Activated CD4-positive, alpha-beta T cell treated with anti-CD3 and anti-CD28 coated beads, Interleukin-2, amount 50 U/mL, for 48 hours (primary cell): ENCODE results near the gene TRIM27.
"Not testable (repeated sequence)": the region's sequence is repeated elsewhere in the genome, so short reads cannot be mapped to it uniquely, and the experiment has no call there.

Experiments
- DNase-seq, 2 experiments: peaks; one replicate each; pipeline ENCODE4 v3.0.0-alpha.2; 2020

Gene TRIM27

DNA sequence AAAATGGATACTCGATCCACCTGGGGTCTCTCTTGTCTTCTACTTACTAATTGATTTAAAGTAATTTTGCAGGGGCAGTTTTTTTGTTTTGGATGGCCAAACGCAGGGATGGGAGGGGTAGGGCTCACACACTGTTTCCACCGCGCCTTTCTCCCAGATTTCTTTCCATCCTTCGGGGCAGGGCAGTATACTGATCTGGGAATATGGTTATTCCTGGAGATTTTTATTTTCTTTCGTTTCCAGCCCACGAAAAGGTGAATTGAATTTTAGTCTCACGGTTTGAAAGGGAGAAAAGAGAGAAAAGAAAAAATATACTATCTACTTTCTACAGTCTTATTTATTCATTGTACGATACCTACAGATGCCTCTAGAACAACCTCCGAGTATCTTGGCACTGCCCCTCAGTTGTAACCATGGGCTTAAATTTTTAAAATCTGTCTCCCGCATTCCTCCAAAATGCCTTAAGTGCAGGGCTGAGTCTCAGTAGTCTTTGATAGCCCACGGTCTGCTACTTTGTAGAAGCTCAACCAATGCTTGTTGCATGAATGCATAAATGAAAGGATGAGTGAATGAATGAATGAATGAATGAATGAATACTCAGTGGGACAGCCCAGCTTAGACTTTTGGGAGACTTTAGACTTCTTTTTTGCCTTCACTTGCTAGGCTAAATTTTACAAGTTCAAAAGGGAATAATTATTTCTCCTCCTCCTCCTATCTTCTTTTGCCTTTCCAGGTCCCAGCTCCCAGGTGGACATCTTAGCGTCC is 18.1 kb upstream of the TRIM27 start:
- no peak for DNase-seq

DNA sequence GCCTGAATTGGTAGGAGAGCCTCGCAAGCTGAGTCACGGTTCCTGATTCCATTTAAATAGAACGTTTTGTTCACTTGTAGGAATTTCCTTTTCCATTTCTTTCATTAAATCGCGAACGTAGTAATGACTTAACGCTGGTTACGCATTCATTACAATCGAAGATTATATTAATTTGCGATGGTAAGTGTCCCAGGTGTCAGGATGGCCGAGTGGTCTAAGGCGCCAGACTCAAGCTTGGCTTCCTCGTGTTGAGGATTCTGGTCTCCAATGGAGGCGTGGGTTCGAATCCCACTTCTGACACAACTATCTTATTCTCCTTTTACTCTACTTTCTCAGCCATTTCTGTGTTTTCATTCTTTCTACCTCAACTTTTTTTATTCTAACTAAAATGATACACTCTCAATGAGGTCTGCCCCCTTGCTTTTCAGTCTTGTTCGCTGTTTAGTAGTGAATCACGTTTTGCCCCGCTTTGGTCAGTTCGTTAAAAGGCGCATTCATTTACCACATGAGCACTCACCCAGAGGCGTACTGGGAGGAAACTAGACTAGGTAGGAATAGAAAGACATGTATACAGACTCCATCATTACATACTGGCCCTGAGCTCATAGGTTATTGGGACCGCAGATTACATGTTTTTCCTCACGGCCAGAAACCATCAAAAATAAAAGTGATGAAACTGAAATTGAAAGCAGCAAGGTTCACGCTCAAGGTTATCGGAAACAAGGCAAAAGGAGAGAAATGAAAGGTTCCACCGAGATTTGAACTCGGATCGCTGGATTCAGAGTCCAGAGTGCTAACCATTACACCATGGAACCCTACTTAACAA is 17.3 kb upstream of the TRIM27 start:
- peak; percentile 77 to 81 for DNase-seq

DNA sequence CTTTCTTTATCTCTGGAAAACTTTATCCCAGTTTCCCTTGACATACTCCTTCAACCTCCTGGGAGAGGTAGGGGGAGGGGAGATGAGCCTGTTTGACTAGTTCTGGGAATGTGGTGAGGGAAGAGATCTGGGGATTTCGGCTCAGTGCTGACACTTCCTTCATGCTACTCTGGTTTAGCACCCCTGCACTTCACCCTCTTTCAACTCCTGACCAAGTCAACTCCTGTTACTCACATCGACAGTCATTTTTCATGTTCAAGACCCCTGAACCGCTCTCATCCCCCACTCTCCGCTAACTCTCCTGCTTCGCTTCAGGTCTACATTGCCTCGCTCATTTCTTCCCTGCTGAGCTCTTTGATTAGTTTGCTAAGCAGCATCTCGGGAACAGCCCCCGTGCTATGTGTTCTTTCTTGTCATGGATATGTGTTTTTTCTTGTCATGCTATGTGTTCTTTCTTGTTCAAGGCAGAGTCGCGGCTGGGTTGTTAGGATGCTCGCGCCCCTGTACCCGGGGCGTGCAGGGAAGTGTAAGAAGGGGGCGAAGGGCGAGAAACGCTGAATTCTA is 16.6 kb upstream of the TRIM27 start:
- peak; percentile 46 to 57 for DNase-seq

DNA sequence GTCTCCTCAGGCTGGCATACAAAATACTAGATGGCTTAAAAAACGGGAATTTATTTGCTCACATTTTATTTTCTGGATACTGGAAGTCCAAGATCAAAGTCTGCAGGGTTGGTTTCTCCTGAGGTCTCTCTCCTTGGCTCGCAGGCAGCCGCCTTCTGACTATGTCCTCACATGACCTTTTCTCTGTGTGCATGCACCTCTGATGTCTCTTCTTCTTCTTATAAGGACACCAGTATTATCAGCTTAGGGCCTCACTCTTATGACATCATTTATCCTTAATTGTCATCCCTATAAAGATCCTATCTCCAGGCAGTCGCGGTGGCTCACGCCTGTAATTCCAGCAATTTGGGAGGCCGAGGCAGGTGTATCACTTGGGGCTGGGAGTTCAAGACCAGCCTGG is 9.3 kb upstream of the TRIM27 start:
- DNase-seq = no peak

DNA sequence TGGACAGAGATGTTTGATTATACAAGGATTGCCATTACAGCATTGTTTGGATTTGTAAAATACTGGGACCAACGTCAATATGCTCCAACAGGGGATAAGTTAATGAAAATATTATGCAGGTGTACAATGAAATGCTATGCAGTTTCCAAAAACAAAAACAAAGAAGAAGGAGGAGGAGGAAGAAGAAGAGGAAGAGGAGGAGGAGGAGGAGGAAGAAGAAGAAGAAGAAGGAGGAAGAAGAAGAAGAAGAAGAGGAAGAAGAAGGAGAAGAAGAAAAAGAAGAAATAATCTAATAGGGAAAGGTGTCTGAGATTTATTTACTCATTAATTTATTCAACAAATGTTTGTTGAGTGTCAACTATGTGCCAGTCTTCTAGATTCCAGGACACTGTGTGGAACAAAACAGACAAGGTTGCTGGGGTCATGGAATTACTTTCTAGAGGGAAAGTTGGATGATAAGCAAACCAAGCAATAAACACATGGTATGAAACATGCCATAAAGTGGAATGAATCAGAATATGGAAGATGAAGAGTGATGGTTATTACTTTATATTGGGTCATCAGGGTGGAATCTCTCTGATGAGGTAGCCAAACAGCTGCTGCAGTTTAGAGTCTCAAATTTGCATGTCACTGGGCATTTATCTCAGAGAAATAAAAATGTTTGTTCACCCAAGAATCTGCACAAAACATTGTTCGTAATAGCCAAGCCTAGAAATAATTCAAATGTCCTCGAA is 6.3 kb upstream of the TRIM27 start:
- no peak for DNase-seq

DNA sequence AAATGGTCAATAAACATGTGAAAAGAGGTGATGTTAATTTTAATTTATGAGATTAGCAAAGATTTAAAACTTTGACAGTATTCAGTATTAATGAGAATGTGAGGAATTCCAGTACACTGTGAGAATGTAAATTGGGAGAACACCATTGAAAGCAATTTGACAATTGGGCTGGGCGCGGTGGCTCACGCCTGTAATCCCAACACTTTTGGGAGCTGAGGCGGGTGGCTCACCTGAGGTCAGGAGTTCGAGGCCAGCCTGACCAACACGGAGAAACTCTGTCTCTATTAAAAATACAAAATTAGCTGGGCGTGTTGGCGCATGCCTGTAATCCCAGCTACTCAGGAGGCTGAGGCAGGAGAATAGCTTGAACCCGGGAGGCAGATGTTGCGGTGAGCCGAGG is 5.6 kb upstream of the TRIM27 start:
- DNase-seq = not testable (repeated sequence)

DNA sequence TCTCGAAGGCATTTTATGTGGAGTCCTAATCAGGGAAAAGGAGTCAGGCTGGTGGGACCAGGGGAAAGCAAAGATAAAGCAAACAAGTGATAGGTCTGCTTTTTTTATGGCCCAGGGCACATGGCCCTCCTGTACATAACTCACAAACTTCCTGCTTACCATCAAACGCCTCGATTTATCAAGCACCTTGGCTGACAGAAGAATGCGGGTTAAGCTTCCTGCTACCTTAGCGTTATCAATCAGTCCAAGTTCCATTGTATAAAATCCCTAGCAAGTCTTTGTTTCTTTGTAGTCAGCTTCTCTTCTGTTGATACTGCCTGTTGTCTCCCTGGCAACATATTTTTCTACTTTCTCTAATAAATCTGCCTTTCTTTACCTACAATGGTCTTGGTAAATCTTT is 4.1 kb upstream of the TRIM27 start:
- DNase-seq = no peak

DNA sequence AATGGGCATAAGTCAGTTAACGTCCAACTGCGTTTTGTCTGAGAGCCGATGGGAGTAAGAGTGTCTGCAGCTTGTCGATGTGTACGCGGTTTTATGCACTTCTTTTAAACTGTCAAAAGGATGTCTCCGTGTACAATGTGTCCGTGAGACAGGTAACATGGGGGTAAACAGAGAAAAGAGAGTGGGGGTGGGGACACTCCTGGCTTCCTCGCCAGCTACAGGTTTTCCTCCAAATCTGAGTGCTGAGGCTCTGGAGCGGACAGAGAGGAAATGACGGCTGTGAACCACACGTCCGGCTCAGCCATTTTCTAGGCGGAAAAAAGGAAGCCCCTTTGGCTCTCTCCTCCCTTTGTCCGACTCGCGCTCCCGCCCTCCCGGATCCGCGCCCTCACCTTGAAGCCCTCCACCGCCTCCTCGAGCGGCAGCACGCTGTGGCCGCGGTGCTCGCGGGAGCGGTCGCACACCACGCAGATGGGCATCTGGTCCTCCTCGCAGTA is 916 bp downstream of the TRIM27 start:
- DNase-seq = peak; percentile 43 to 56

DNA sequence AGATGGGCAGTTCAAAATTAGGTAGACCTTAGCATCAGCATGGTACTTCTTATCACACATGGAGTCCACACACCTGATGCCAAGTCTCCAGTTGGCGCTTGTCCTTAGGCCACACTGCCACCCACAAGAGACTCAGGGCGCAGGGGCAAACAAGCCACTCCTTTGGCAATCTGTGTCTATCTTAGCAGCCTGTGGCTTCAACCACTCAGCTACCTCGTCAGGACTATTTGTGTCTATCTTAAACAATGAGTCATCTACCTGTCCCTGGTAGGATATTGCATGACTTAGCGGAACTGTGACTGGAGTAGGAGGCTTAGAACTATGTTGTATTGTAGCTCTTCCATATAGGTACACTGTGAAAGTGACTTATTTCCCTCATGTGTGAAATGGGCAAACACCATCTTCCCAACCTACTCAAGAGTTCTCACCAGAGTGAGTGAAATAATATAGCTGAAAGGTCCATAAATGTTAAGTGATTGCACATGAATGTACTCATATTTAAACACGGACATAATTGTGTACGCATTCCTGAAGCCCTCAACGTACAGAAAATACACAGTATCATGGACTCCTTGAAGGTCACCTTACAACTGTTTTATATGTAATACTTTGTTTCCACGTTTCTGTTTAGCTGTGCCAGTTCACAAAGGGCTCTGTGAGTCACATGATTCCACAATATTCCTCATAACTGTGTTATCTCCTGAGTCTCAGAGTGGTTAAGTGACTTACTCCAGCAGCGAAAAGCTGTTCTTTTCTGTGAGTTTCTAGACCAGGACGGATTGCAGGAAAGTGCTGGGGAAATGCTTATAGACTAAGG is 1.6 kb downstream of the TRIM27 start:
- peak in 1 of 2 experiments; percentile 35 for DNase-seq

DNA sequence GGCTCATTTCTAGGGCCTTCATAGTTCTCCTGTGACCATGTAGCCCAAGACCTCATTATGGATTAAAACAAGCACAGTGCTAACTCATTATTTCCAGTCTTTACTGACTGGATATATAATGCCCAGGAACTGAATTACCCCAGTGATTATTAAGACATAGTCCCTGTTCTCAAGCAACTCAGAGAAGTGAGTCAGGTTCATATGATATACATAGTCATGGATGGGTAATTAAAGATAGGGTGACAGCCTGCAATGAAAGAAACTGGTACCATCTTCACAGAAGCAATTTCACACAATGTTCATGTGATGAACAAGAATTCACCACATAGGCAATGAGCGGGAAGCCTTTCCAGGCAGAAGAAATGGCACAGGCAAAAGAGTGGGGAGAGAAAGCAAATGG is 3.5 kb downstream of the TRIM27 start:
- no peak for DNase-seq

DNA sequence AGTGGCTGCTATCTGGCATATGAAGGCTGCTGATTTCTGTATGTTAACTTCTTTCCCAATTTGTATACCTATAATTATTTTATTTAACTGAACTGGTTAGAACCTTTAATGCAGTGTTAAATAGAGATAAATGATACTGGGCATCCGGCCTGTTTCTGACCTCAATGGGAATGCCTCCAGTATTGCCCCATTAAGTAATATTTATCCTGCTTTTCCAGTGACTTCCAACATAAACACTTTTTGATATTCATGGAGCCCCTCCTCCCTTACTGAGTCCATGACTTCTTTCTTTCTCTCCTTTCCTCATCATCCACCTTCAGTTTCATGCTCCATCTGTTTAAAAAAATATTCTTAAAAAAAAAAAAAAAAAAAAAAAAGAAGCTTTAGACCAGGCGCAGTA is 8.8 kb downstream of the TRIM27 start:
- no peak for DNase-seq

DNA sequence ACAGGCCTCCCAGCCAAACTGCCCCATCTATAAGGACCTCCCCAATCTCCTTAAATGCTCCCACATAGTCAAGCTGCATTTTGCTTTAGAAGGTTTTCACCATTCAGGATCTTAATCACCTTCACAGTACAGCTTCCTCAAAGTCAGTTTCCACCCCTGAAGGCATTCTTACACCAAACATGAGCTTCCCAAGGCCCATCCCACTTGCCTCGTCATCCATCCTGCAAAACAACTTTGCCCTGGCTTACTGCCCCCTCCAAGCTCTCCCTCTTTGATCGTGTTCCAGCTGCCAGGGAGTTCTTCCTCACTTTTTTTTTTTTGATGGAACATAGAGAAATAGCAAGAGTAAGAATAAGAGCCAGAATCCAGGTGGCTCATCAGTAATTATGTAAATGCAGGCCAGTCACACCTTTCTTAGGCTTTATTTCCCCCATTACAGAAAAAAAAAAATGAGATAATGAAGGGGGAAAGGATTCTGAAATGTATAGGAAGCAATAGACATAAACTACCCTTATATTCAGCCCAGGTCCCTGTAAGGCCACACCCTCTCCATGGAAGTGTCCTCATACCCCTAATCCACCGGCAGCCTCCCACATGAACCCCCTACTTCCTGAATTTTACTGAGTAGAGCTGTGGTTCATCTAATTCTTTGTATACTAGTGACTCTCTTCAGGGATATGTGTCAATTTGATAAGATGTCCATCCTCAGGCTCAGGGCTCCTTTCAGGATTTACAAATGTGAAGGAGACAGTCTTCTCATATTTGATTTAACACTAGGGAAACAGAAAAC is 12.7 kb downstream of the TRIM27 start:
- no peak for DNase-seq

DNA sequence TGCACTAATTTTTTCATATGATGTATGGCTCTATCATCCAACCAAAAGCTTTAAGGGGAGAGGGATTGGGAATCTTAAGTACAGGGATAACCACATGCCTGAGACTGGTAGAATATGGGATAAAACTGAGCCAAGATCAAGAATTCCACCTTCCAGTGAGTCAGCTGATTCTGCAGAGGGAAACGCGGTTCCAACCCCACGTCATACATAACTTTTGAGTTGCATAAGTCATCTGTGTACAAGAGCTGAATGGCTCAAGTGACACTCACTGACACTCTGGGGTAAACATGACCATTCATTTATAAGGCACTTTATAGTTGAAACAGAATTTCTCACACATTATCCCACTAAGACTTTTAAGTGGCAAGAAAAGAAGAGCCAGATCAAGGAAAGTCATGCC is 16.4 kb downstream of the TRIM27 start:
- no peak for DNase-seq

DNA sequence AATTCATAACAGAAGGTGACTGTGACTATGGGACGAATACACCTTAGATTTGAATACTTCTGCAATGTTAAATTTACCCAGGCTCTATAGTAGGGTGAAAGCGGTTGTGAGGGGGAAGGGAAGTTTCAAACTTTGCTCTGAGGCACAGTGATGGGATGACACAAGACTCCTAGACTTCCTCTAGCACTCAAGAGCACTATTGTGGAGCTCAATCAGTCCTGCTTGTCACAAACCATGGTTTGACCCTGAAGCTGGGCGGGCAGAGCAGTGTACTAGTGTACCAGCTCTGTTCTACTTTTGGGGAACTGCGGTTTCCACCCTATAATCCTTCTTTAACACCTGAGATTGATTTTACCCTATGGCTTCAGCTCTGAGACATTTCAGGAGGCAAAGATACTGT is 17.1 kb downstream of the TRIM27 start:
- no peak for DNase-seq

DNA sequence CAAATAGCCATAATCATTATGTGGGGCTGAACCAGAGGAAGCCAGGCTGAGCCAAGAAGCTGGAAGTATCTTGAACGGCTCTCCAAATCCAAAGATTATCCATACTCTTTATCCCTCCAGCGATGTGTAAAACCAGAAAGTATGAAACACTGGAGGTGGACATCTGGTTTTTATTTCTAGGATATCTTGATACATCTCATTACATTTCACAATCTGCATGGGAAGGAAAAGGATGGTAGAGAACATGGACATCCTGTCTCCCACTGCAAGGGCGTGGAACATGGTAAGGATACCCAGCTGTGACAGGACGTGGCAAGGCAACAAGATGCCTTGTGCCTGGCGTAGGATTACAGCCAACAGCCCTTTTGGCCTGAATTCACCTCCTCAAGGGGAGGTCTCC is 20.1 kb downstream of the TRIM27 start:
- no peak for DNase-seq

DNA sequence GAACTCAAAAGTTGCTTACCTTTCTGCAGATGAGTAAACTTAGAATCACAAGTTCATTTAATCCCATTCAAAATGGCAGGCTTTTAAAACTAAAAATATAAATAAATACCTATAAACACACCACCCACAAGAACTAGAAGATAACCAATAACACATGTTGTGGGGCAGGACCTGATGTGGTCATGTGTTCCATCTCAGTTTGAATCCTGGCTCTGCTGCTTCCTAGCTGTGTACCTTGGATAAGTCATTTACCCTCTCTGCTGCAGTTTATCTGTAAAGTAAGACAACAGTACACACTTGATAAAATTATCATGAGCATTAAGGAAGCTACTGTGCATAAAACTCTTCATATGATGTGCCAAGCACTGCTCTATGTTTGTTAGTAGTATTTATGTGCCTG is 22.0 kb downstream of the TRIM27 start:
- no peak for DNase-seq

DNA sequence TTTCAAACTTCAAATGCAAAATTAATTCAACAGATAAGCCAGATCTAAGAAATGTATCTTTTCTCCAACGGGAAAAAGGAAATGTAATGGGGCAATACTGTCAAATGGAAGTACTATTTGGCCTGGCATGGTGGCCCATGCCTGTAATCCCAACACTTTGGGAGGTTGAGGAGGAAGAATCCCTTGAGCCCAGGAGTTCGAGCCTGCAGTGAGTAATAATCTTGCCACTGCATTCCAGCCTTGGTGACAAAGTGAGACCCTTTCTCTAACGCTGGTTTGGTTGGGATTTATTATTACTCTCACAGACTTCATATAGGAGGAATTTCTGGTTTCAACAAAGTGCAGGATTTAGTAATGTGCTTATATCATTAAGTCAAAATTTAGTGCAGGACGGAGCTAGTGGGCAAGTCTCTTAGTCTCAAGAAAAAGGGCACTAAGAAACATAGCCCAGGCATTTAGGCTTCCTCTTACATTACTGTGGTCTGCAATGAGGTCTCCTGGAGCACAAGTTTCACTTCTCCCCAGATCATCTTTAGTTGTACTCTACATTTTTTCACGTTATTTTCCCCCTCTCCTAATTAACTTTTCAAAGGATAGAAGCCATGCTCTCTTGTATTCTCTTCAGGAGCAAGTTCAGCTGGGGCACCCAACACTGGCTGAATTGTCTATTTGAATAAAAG is 23.1 kb downstream of the TRIM27 start:
- no peak for DNase-seq

DNA sequence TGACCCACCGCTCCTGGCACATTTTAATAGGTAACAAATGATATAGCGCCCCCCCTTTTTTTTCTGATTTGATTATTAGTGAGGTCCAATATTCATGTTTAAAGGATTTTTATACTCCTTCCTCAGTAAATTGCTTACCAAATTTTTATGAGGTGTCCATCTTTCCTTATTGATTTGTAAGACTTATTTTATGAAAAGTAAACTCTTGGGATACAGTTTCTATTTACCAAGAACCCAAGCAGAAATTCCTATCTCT is 25.1 kb downstream of the TRIM27 start:
- DNase-seq = no peak

DNA sequence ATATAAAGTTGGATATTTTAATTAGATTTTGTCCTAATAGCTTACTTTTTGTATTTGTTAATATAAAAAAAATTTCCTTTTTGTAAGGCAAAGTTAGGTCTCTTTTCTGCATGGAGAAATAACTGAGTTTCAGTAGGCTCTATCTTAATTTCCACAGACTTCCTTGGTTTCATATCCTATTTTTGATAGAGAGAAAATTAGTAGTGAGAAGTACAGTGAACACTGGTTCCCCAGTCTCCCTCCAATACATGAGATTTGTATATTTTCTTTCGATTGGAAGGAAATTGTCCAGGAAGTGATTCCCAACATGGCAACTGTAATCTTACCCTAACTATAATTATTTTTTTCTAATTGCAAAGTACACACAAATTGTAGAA is 26.4 kb downstream of the TRIM27 start:
- DNase-seq = no peak

DNA sequence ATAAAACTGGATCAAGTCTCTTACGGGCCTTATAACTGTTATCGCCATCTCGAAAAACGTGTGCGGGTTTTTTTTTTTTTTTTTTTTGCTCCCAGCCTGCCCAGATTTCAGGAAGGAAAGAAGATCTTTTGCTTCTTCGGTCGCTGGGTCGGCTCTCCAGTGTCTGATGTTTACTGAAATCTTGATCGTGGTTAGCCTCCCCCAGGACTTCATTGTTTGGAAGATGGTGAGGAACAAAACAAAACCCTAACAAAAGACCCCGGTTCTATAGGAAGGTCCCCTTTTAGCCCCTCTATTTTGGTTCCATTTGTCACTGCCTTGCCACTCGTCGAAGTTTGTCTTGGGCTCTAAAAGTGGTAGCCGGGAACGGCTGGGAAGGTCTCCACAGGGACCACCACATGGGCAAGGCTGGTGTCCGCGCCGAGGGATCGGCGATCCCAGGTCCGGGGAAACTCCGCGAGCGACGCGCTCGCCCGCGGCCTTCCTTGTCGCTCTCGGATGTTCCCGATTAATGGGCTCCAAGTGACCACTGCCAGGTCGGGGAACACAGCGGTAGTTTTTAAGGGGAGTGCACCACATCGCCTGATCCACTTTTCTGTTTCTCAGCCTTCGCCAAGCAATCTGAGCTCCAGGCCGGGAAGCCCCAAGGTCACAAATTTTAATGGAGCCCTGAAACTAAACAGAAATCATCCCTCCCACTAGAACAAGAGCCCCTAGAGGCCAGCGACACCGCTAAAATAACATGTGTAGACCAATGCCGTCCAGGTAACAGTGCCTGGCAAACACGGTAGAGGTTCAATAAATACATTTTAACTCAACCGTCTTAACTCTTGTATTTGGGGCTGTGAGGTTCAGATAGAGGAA is 27.0 kb downstream of the TRIM27 start:
- DNase-seq = peak; percentile 33 to 54
